DND-41 (cell line): ENCODE data around the gene RHD.
"Not testable (repeated sequence)": the region's sequence is repeated elsewhere in the genome, so short reads cannot be mapped to it uniquely, and the experiment has no call there.

ENCODE experiments used
- ATAC-seq: fragments of 200-7000 bp; cut with Tn5 transposase; 3 replicates; pipeline ENCODE4 v1.9.1; 2021; ENCODE audit warnings: low read depth; ENCODE audit not compliant: insufficient read depth
- DNase-seq: peaks from one replicate; pipeline ENCODE4 v3.0.0-alpha.2; 2020
- H2AFZ ChIP-seq: 2 replicates; pipeline ENCODE4 v1.6.0; 2012; ENCODE audit warnings: low read depth, low read length
- H3K27ac ChIP-seq: 2 replicates; pipeline ENCODE4 v1.5.1; 2012; ENCODE audit warnings: low read length, inconsistent platforms
- H3K27me3 ChIP-seq: fragments of 200-600 bp; sonication (generic); 2 replicates; pipeline ENCODE4 v1.6.0; 2012; ENCODE audit warnings: low read length, mild to moderate bottlenecking, inconsistent platforms; ENCODE audit not compliant: insufficient read depth, poor library complexity
- H3K36me3 ChIP-seq: 2 replicates; pipeline ENCODE4 v1.5.1; 2012; ENCODE audit warnings: low read length, inconsistent platforms; ENCODE audit not compliant: insufficient read depth
- H3K4me1 ChIP-seq: 2 replicates; pipeline ENCODE4 v1.5.1; 2012; ENCODE audit warnings: mild to moderate bottlenecking, low read length; ENCODE audit not compliant: insufficient read depth
- H3K4me2 ChIP-seq: 2 replicates; pipeline ENCODE4 v1.6.0; 2012; ENCODE audit warnings: mild to moderate bottlenecking, moderate library complexity, low read length, inconsistent platforms; ENCODE audit not compliant: insufficient read depth
- H3K4me3 ChIP-seq, 2 experiments: fragments of 200-600 bp in 1 of 2; shearing (Covaris generic) in 1 of 2; 2 replicates each; pipeline ENCODE4 v1.5.1; 2012 to 2016; ENCODE audit warnings: inconsistent platforms in 2 of 2, low read length in 2 of 2, mild to moderate bottlenecking in 2 of 2, low read depth in 1 of 2, moderate library complexity in 1 of 2
- H3K79me2 ChIP-seq: 2 replicates; pipeline ENCODE4 v1.6.0; 2012; ENCODE audit warnings: low read length, inconsistent platforms; ENCODE audit not compliant: insufficient read depth
- H3K9ac ChIP-seq: 2 replicates; pipeline ENCODE4 v1.6.0; 2012; ENCODE audit warnings: low read depth, mild to moderate bottlenecking, inconsistent platforms, low read length, moderate library complexity
- H3K9me3 ChIP-seq: 2 replicates; pipeline ENCODE4 v1.5.1; 2012; ENCODE audit warnings: low read length, moderate library complexity, mild to moderate bottlenecking, inconsistent platforms; ENCODE audit not compliant: insufficient read depth, severe bottlenecking
- H4K20me1 ChIP-seq: 2 replicates; pipeline ENCODE4 v1.6.0; 2012; ENCODE audit warnings: low read length; ENCODE audit not compliant: insufficient read depth
- EZH2 ChIP-seq: IDR thresholded peaks from 3 replicates; pipeline ENCODE4 v1.6.1; 2012; ENCODE audit warnings: borderline replicate concordance, low read depth, mild to moderate bottlenecking, moderate library complexity, low read length, inconsistent platforms; ENCODE audit not compliant: severe bottlenecking
- TF ChIP-seq, protein P1 (sequence below): IDR thresholded peaks from 2 replicates; pipeline ENCODE4 v1.5.1; 2012; ENCODE audit warnings: borderline replicate concordance, low read length, moderate library complexity, mild to moderate bottlenecking; ENCODE audit not compliant: poor library complexity, severe bottlenecking; ENCODE audit errors: extremely low read depth

The RHD gene

DNA sequence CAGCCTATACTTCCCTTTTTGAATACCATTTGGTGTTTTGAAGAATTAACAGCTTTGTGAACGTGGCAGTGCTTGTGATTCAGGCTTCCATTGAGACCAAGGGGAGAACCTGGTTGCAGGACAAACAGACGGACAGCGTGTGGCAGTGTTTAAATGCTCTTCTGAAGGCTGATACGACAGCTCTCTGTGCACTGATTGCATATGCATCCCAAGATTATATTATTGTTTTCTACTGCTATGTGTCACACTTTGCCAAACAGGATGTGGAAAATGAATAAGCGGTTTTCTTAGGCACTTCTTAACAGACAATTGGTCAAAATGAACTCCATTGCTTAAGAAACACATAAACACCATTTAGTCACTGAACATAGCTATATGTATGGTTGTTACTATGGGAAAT is 57.6 kb downstream of the RHD start:
- ATAC-seq: peak; percentile 70
- not testable (repeated sequence) for H2AFZ ChIP-seq

DNA sequence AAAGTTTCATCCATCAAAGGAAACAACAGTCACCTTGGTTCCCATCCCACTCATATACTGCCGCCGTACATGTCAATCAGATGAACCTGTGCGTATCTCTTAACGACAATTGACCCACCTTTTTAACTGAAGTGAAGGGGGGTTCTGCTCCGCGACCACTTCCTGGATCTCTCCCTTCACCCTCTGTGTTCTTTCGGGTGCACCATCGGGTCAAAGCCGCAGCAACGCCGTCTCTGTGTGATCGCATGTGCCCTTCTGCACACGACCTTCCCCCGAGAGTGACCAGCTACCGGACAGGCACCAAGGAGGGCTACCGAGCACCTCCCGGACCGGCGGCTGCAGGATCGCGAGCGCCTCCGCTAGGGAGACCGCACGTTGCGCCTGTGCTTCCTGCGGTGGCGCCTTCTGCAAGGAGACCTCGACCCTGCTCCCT is 64.6 kb downstream of the RHD start:
- not testable (repeated sequence) for H3K27me3 ChIP-seq, H3K36me3 ChIP-seq, H3K9me3 ChIP-seq
- peaks cover 14% of the 10 kb centered on the region; the same call in 1 of the 2 replicates for H4K20me1 ChIP-seq
- DNase-seq (peak; percentile 42), ATAC-seq (peak; percentile 39)
- peak overlapping the region; percentile 23 to 63; a peak in 3 of 4 replicates for H3K4me3 ChIP-seq
- peak overlapping the region; percentile 52 for H3K9ac ChIP-seq
- TF ChIP-seq, protein P1, sequence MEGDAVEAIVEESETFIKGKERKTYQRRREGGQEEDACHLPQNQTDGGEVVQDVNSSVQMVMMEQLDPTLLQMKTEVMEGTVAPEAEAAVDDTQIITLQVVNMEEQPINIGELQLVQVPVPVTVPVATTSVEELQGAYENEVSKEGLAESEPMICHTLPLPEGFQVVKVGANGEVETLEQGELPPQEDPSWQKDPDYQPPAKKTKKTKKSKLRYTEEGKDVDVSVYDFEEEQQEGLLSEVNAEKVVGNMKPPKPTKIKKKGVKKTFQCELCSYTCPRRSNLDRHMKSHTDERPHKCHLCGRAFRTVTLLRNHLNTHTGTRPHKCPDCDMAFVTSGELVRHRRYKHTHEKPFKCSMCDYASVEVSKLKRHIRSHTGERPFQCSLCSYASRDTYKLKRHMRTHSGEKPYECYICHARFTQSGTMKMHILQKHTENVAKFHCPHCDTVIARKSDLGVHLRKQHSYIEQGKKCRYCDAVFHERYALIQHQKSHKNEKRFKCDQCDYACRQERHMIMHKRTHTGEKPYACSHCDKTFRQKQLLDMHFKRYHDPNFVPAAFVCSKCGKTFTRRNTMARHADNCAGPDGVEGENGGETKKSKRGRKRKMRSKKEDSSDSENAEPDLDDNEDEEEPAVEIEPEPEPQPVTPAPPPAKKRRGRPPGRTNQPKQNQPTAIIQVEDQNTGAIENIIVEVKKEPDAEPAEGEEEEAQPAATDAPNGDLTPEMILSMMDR: peak; percentile 19
- peak overlapping the region; percentile 68 for H3K4me2 ChIP-seq
- H3K4me1 ChIP-seq: peaks cover 26% of the 10 kb centered on the region
- H2AFZ ChIP-seq: peak overlapping the region; percentile 51
- peaks cover 43% of the 10 kb centered on the region for H3K79me2 ChIP-seq
- peak overlapping the region; percentile 46 for H3K27ac ChIP-seq

More for the DNA sequence above, 57.6 kb downstream of the RHD start:
- not testable (repeated sequence) for H3K4me1 ChIP-seq, H3K4me3 ChIP-seq, H3K36me3 ChIP-seq, DNase-seq, H3K9ac ChIP-seq, H4K20me1 ChIP-seq, H3K27me3 ChIP-seq, H3K4me2 ChIP-seq, H3K79me2 ChIP-seq, H3K27ac ChIP-seq, H3K9me3 ChIP-seq
- TF ChIP-seq, protein P1: peak; percentile 31

DNA sequence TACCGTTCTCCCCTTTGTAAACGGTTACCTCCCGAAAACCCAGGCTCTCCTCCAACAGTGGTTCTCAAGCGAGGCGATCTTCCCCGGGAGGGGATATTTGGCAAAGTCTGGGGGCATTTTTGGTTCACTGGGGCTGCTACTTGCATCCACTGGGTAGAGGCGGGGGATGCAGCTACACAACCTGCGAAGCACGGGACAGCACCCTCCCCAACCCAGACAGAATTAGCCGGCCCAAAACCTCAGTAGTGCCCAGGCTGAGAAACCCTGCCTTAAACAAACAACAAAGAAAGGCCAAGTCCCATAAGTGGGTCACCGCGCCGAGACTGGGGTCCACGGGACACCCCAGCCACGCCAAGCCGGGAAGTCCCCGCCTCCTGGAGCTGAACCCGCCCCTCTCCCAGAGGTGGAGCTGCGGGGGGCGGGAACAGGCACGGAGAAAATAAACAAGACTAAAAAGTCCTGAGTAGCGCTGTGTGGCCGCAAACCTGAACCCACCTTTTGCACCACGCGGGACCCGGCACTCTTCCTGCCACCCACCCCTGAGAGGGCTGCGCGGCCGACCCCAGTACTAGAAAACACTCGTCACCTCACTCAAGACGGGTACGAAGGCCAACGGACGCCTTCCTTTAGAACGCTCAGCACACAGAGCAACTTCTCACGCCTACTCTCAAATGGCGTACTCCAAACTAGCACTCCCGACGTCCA is 65.3 kb downstream of the RHD start:
- Histone ChIP-seq H4K20me1 (peaks cover 16% of the 10 kb centered on the region; the same call in 1 of the 2 replicates), H3K27ac (peak overlapping the region; percentile 77), H3K9ac (peak overlapping the region; percentile 90), H3K4me2 (peak overlapping the region; percentile 79), H3K4me3 (peak overlapping the region; percentile 91 to 92; a peak in 3 of 4 replicates), H3K4me1 (peaks cover 26% of the 10 kb centered on the region), H2AFZ (peak overlapping the region; percentile 76), H3K79me2 (peaks cover 50% of the 10 kb centered on the region)
- not testable (repeated sequence) for H3K9me3 ChIP-seq, H3K27me3 ChIP-seq, H3K36me3 ChIP-seq
- peak; percentile 62 for ATAC-seq
- DNase-seq: peak; percentile 27

DNA sequence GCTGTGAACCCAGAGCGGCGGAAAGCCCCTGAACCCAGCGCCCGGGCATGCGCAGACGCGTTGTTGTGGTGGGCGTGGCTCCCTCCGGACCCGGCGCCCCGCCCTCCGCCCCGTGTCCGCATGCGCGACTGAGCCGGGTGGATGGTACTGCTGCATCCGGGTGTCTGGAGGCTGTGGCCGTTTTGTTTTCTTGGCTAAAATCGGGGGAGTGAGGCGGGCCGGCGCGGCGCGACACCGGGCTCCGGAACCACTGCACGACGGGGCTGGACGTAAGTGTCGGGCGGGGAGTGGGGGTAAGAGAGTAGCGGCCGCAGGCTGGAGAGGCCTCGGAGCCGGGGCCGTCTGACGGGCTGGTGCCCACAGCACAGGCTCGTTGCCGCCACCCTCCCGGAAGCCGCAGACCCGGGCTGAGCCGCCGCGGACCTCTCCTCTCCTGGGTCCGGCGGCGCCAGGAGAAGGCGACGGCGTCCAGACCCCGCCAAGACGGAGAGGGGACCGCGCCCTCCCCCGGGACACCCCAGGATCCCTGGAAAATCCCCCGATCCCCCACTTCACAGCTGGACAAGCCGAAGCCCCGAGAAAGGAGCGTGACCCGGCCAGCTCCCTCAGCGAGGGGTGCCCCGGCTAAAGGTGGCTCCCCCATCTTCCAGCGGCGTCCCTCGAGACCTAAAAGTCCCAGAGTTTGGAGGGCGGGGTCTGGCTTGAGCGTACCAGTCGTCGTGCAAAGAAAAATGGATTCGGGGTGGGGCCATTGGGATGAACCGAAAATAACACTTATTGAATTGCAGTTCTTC is 66.1 kb downstream of the RHD start, which contains the start of gene TMEM50A:
TMEM50A (plus strand) TSS at position 147 of the 794 bp plus-strand sequence. CDS start 2,153 bp downstream, outside the sequence.
- peaks cover 58% of the 10 kb centered on the region for H3K79me2 ChIP-seq
- peaks cover 16% of the 10 kb centered on the region for H3K36me3 ChIP-seq
- peak within 1 kb of the TSS; percentile 80 for H3K27ac ChIP-seq
- DNase-seq (peak; percentile 89), ATAC-seq (peak; percentile 80)
- peak within 1 kb of the TSS; percentile 90 for H3K9ac ChIP-seq
- peak within 1 kb of the TSS; percentile 96 for H2AFZ ChIP-seq
- TF ChIP-seq, protein P1: no peak
- TF ChIP-seq EZH2: no peak
- peak within 1 kb of the TSS; percentile 79 for H3K4me2 ChIP-seq
- no peaks in the 10 kb centered on the region for H3K27me3 ChIP-seq
- peaks cover 20% of the 10 kb centered on the region; the same call in 1 of the 2 replicates for H4K20me1 ChIP-seq
- H3K9me3 ChIP-seq: no peaks in the 10 kb centered on the region
- peak within 1 kb of the TSS; percentile 91 to 92 for H3K4me3 ChIP-seq
- peaks cover 26% of the 10 kb centered on the region for H3K4me1 ChIP-seq
